CD14-positive monocyte (primary cell): ENCODE results near the gene VWF. TPM values are rescaled to one million over a fixed set of nuclear protein-coding genes. Genes with fewer than 3 reads are reported as not detected.

Experiments
- DNase-seq, 3 donors: peaks; one replicate each; pipeline ENCODE4 v3.0.0-alpha.2; 2011 to 2022
- H2AFZ ChIP-seq: 2 replicates; pipeline ENCODE4 v1.6.0; 2012; ENCODE audit warnings: mild to moderate bottlenecking, low read depth, low read length, inconsistent platforms; ENCODE audit not compliant: insufficient read depth, poor library complexity, severe bottlenecking
- H3K27ac ChIP-seq, 2 donors: 1 replicate in 1 of 2; 2 replicates in 1 of 2; pipeline ENCODE4 v1.5.1; 2012 to 2013; ENCODE audit warnings: low read length in 2 of 2, control low read depth in 1 of 2, inconsistent platforms in 1 of 2, low read depth in 1 of 2, mild to moderate bottlenecking in 1 of 2
- H3K27me3 ChIP-seq, 2 donors: one replicate each; pipeline versions ENCODE4 v1.6.0 to v1.6.1; 2011 to 2013; ENCODE audit warnings: low read length in 2 of 2; ENCODE audit not compliant: control insufficient read depth in 2 of 2, insufficient read depth in 2 of 2
- H3K36me3 ChIP-seq, 2 donors: replicated peaks in 1 of 2; 1 replicate in 1 of 2; 2 replicates in 1 of 2; pipeline versions ENCODE4 v1.5.1 to v1.6.1; 2012 to 2013; ENCODE audit warnings: low read length in 2 of 2, control low read depth in 1 of 2, inconsistent platforms in 1 of 2, mild to moderate bottlenecking in 1 of 2; ENCODE audit not compliant: insufficient read depth in 2 of 2, control insufficient read depth in 1 of 2
- H3K4me1 ChIP-seq, 2 donors: 1 replicate in 1 of 2; 2 replicates in 1 of 2; pipeline versions ENCODE4 v1.5.1 to v1.6.1; 2012 to 2013; ENCODE audit warnings: low read length in 2 of 2, control low read depth in 1 of 2, inconsistent platforms in 1 of 2, mild to moderate bottlenecking in 1 of 2, moderate library complexity in 1 of 2; ENCODE audit not compliant: insufficient read depth in 2 of 2, control insufficient read depth in 1 of 2
- H3K4me2 ChIP-seq: replicated peaks from 2 replicates; pipeline ENCODE3; 2012; ENCODE audit warnings: low read length, moderate library complexity, mild to moderate bottlenecking; ENCODE audit not compliant: poor library complexity, severe bottlenecking; ENCODE audit errors: extremely low read depth
- H3K4me3 ChIP-seq, 3 experiments: fragments of 200-600 bp in 1 of 3; sonication (generic) in 1 of 3; replicated peaks in 1 of 3; 1 replicate in 2 of 3; 2 replicates in 1 of 3; pipeline ENCODE4 v1.5.1; 2011 to 2013; ENCODE audit warnings: low read length in 3 of 3, mild to moderate bottlenecking in 3 of 3, control low read depth in 2 of 3, low read depth in 2 of 3, inconsistent platforms in 1 of 3, moderate library complexity in 1 of 3
- H3K79me2 ChIP-seq: 2 replicates; pipeline ENCODE4 v1.6.0; 2012; ENCODE audit warnings: mild to moderate bottlenecking, control low read depth, inconsistent platforms, low read length, moderate library complexity; ENCODE audit not compliant: insufficient read depth
- H3K9ac ChIP-seq: 2 replicates; pipeline ENCODE4 v1.6.0; 2017; ENCODE audit warnings: low read length, mild to moderate bottlenecking; ENCODE audit not compliant: insufficient read depth, poor library complexity, severe bottlenecking
- H3K9me3 ChIP-seq, 2 donors: replicated peaks in 1 of 2; 1 replicate in 1 of 2; 2 replicates in 1 of 2; pipeline versions ENCODE4 v1.5.1 to v1.6.1; 2012 to 2013; ENCODE audit warnings: low read length in 2 of 2, control low read depth in 1 of 2; ENCODE audit not compliant: control insufficient read depth in 1 of 2, insufficient read depth in 1 of 2
- H4K20me1 ChIP-seq: 2 replicates; pipeline ENCODE4 v1.6.0; 2012; ENCODE audit warnings: mild to moderate bottlenecking, low read length, control low read depth, moderate library complexity; ENCODE audit not compliant: insufficient read depth
- H3K27ac Mint-ChIP-seq, 7 donors: one replicate each; pipeline ENCODE4 v1.8.0; 2020; ENCODE audit warnings: mild to moderate bottlenecking in 7 of 7, mixed read lengths in 7 of 7, moderate library complexity in 6 of 7, inconsistent platforms in 2 of 7
- H3K27me3 Mint-ChIP-seq, 3 donors: one replicate each; pipeline ENCODE4 v1.8.0; 2021 to 2022; ENCODE audit warnings: low read depth in 3 of 3, mild to moderate bottlenecking in 3 of 3, mixed read lengths in 3 of 3, moderate library complexity in 3 of 3, inconsistent platforms in 1 of 3
- H3K36me3 Mint-ChIP-seq, 2 donors: one replicate each; pipeline ENCODE4 v1.8.0; 2020; ENCODE audit warnings: mixed read lengths in 2 of 2, inconsistent platforms in 1 of 2, mild to moderate bottlenecking in 1 of 2
- H3K4me1 Mint-ChIP-seq: one replicate; pipeline ENCODE4 v1.8.0; 2020; ENCODE audit warnings: mild to moderate bottlenecking, mixed read lengths
- H3K4me3 Mint-ChIP-seq, 2 donors: one replicate each; pipeline ENCODE4 v1.8.0; 2020; ENCODE audit warnings: mild to moderate bottlenecking in 2 of 2, mixed read lengths in 2 of 2, moderate library complexity in 1 of 2
- H3K9me3 Mint-ChIP-seq, 7 donors: one replicate each; pipeline ENCODE4 v1.8.0; 2020 to 2022; ENCODE audit warnings: mixed read lengths in 7 of 7, mild to moderate bottlenecking in 6 of 7, moderate library complexity in 6 of 7, inconsistent platforms in 2 of 7
- CTCF ChIP-seq: fragments of 200-600 bp; IDR thresholded peaks from one replicate; pipeline ENCODE4 v1.8.0; 2022; ENCODE audit warnings: antibody characterized with exemption, mild to moderate bottlenecking
- WGBS: methylation state at CpG from one replicate; pipeline ENCODE4 v1.1.5; 2013; ENCODE audit warnings: missing lambda C conversion rate; ENCODE audit not compliant: insufficient coverage; 5-methylcytosine and 5-hydroxymethylcytosine counted together
- intact Hi-C, 2 donors: fragments of 100-400 bp; cut with micrococcal nuclease; formaldehyde crosslinking; loops; one replicate each; pipeline versions ENCODE4 v1.15.0 to v1.15.1; 2023
- polyA plus RNA-seq, 3 donors: library from polyadenylated mRNA; depleted of rRNA in 1 of 3; unstranded in 2 of 3; stranded (reverse) in 1 of 3; fragments of 300-500 nt in 2 of 3; fragments of >200 nt in 1 of 3; fragmentation: Illumina TruSeq in 2 of 3; gene quantifications; 1 replicate in 2 of 3; 2 replicates in 1 of 3; pipeline ENCODE4 v1.2.3, GENCODE V29; 2012 to 2021

The VWF gene
- polyA plus RNA-seq, 3 donors, result 0.17 to 0.49 (median 0.48) TPM

DNA sequence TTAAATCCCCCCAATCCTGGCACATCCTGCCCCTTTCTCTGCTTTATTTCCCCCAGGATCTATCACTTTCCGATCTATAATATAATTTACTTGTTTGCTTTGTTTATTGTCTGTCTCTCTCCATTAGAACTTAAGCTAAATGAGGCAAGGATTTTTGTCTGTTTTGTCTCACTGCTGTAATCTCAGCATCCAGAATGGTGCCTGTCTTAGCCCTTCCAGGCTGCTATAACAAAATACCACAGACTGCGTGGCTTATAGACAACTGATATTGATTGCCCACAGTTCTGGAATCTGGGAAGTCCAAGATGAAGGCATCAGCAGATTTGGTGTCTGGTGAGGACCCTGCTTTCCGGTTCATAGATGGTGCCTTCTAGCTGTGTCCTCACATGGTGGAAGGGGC lies 65.2 kb downstream of the VWF start:
- WGBS, result 100% methylated on average over 1 of the region's 3 CpGs
- Mint-ChIP-seq H3K27ac (no peak overlapping the region), H3K9me3 (peaks cover 0 to 2% (median 0%) of the 10 kb centered on the region in 7 donors), H3K27me3 (peaks cover 22 to 32% (median 24%) of the 10 kb centered on the region in 3 donors), H3K4me1 (peaks cover 16% of the 10 kb centered on the region), H3K4me3 (no peak overlapping the region), H3K36me3 (no peaks in the 10 kb centered on the region)
- Histone ChIP-seq H3K9ac (no peak overlapping the region), H3K4me1 (peaks cover 0 to 8% of the 10 kb centered on the region in 2 donors), H3K27ac (no peak overlapping the region), H2AFZ (no peak overlapping the region), H3K9me3 (no peaks in the 10 kb centered on the region), H3K36me3 (no peaks in the 10 kb centered on the region), H3K4me2 (no peak overlapping the region), H3K4me3 (no peak overlapping the region), H3K79me2 (no peaks in the 10 kb centered on the region), H3K27me3 (peaks cover 2 to 18% of the 10 kb centered on the region in 2 donors), H4K20me1 (no peaks in the 10 kb centered on the region)
- DNase-seq, result no peak
- intact Hi-C loops, result no loop called here
- TF ChIP-seq CTCF, result no peak

DNA sequence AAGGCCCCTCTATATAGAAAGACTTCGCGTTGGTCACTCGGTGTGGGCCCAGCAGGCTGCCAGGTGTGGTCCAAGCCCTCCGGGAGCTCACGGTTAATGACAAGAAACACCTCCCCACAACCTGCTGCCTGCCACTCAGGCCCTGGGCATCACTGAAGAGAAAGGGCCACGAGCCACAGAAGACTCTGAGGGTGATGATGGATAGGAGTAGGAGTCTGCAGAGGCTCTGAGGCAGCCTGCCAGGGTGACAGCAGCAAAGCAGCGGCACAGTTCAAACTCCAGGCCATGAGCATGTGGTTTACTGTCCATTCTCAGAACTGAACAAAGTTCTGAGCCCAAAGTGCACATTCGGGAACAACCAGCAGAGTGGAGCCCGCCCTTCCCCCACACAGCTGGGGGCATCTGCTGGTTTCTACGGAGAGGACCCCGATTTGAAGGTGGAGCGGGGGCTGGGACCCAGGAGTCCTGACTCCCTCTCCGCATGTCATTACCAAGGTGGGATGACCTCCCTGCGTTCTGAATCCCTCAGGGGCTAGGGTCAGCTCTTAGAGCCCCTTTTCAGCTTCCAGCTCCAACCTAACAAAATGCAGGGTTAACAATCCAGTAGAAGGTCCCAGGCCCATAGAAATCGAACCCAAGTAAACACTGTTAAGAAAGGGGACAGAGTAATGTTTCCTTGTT lies 65.8 kb downstream of the VWF start:
- Histone ChIP-seq H4K20me1 (no peaks in the 10 kb centered on the region), H3K4me3 (no peak overlapping the region), H3K27me3 (peaks cover 2 to 18% of the 10 kb centered on the region in 2 donors), H3K36me3 (no peaks in the 10 kb centered on the region), H3K4me1 (peaks cover 0 to 8% of the 10 kb centered on the region in 2 donors), H3K79me2 (no peaks in the 10 kb centered on the region), H3K27ac (no peak overlapping the region), H2AFZ (no peak overlapping the region), H3K9ac (no peak overlapping the region), H3K4me2 (no peak overlapping the region), H3K9me3 (no peaks in the 10 kb centered on the region)
- Mint-ChIP-seq H3K36me3 (no peaks in the 10 kb centered on the region), H3K27me3 (peaks cover 22 to 32% (median 23%) of the 10 kb centered on the region in 3 donors), H3K27ac (no peak overlapping the region), H3K9me3 (peaks cover 0 to 2% (median 0%) of the 10 kb centered on the region in 7 donors), H3K4me1 (peaks cover 14% of the 10 kb centered on the region), H3K4me3 (no peak overlapping the region)
- no peak for DNase-seq
- intact Hi-C loops, result no loop called here
- no peak for TF ChIP-seq CTCF
- 94% methylated on average over 8 of the region's 15 CpGs for WGBS
